ENCODE measurements around the gene SMARCC2.
"Not testable (repeated sequence)": the region's sequence is repeated elsewhere in the genome, so short reads cannot be mapped to it uniquely, and the experiment has no call there.

Gene SMARCC2

GRCh38 chr12:56206452-56207166, 17.3 kb upstream of the SMARCC2 start:
- peak; percentile 1 for DNase-seq

- DNase-seq = no peak
Measured at GRCh38 chr12:56205445-56205844, 16.2 kb upstream of the SMARCC2 start.

GRCh38 chr12:56204275-56204674, 15.0 kb upstream of the SMARCC2 start:
- no peak for DNase-seq

- no peak for DNase-seq
Measured at GRCh38 chr12:56202838-56203237, 13.6 kb upstream of the SMARCC2 start.

GRCh38 chr12:56202366-56202765, 13.1 kb upstream of the SMARCC2 start:
- DNase-seq = no peak

- DNase-seq = no peak
Measured at GRCh38 chr12:56198836-56199235, 9.6 kb upstream of the SMARCC2 start.

GRCh38 chr12:56197921-56198635, 8.8 kb upstream of the SMARCC2 start:
- DNase-seq = no peak

GRCh38 chr12:56196818-56197550, 7.7 kb upstream of the SMARCC2 start:
- DNase-seq = not testable (repeated sequence)

GRCh38 chr12:56193025-56193578, 3.8 kb upstream of the SMARCC2 start:
- peak; percentile 60 for DNase-seq

- DNase-seq = no peak
Measured at GRCh38 chr12:56192582-56192981, 3.3 kb upstream of the SMARCC2 start.

- DNase-seq = no peak
Measured at GRCh38 chr12:56190695-56191155, 1.4 kb upstream of the SMARCC2 start.

- DNase-seq = peak; percentile 62
Measured at GRCh38 chr12:56189918-56190694, 823 bp upstream of the SMARCC2 start.

GRCh38 chr12:56188778-56189098, 545 bp downstream of the SMARCC2 start:
- DNase-seq = peak; percentile 11

- no peak for DNase-seq
Measured at GRCh38 chr12:56188131-56188777, 1.0 kb downstream of the SMARCC2 start.

GRCh38 chr12:56186957-56187356, 2.3 kb downstream of the SMARCC2 start:
- DNase-seq = no peak

GRCh38 chr12:56178347-56178746, 10.9 kb downstream of the SMARCC2 start:
- DNase-seq = no peak

- DNase-seq = no peak
Measured at GRCh38 chr12:56172839-56173238, 16.4 kb downstream of the SMARCC2 start.

- no peak for DNase-seq
Measured at GRCh38 chr12:56169229-56169759, 20.0 kb downstream of the SMARCC2 start.

GRCh38 chr12:56165369-56165768, 23.9 kb downstream of the SMARCC2 start:
- DNase-seq = no peak

GRCh38 chr12:56164345-56164729, 24.9 kb downstream of the SMARCC2 start:
- no peak for DNase-seq

- DNase-seq = no peak
Measured at GRCh38 chr12:56163533-56164344, 25.5 kb downstream of the SMARCC2 start.

Data from effector CD8-positive, alpha-beta T cell (primary cell).